Caco-2 (cell line): ENCODE results near the gene METTL16. TPM values are rescaled to one million over a fixed set of nuclear protein-coding genes. Genes with fewer than 3 reads are reported as not detected.

Source experiments
- BruUV-seq: library from RNA; stranded (reverse); fragments of 400-500 nt; replicated peaks from 2 replicates; lab custom pipeline; 2021; lab: Mats Ljungman, UMichigan
- CTCF ChIA-PET: fragments of 300-600 bp; sonication (Branson Sonifier 250); formaldehyde crosslinking; loops from one replicate; lab custom pipeline; 2022; ENCODE audit warnings: antibody characterized with exemption; lab: Charles Lee
- POLR2A ChIA-PET: fragments of 300-600 bp; sonication (Branson Sonifier 250); formaldehyde crosslinking; loops from one replicate; lab custom pipeline; 2022; ENCODE audit warnings: antibody characterized with exemption; lab: Charles Lee
- DNase-seq, 2 experiments: peaks; one replicate each; pipeline versions ENCODE4 v3.0.0 to v3.0.0-alpha.2; 2020 to 2022
- H3K27me3 ChIP-seq: replicated peaks from 2 replicates; pipeline ENCODE4 v1.6.0; 2011; ENCODE audit warnings: low read length; ENCODE audit not compliant: control insufficient read depth, insufficient read depth
- H3K36me3 ChIP-seq: 2 replicates; pipeline ENCODE4 v1.5.1; 2011; ENCODE audit warnings: low read length; ENCODE audit not compliant: control insufficient read depth, insufficient read depth
- H3K4me1 ChIP-seq: fragments of 250-450 bp; sonication (Bioruptor Pico); 2 replicates; pipeline ENCODE4 v1.5.1; 2020; ENCODE audit warnings: mild to moderate bottlenecking
- H3K4me3 ChIP-seq: 2 replicates; pipeline ENCODE4 v1.5.1; 2011; ENCODE audit warnings: low read depth, mild to moderate bottlenecking, control low read depth, low read length
- H3K9me3 ChIP-seq: fragments of 250-450 bp; sonication (Bioruptor Pico); 2 replicates; pipeline ENCODE4 v1.5.1; 2020; ENCODE audit warnings: mild to moderate bottlenecking, moderate library complexity
- H3K27ac Mint-ChIP-seq: one replicate; pipeline ENCODE4 v1.8.0; 2022; ENCODE audit warnings: mixed read lengths; ENCODE audit not compliant: unreplicated experiment
- H3K27me3 Mint-ChIP-seq: one replicate; pipeline ENCODE4 v1.8.0; 2022; ENCODE audit warnings: mixed read lengths; ENCODE audit not compliant: insufficient read depth, unreplicated experiment
- H3K36me3 Mint-ChIP-seq: one replicate; pipeline ENCODE4 v1.8.0; 2022; ENCODE audit warnings: mild to moderate bottlenecking, mixed read lengths; ENCODE audit not compliant: insufficient read depth, unreplicated experiment
- H3K4me1 Mint-ChIP-seq: one replicate; pipeline ENCODE4 v1.8.0; 2022; ENCODE audit warnings: low read depth, mixed read lengths; ENCODE audit not compliant: unreplicated experiment
- H3K4me3 Mint-ChIP-seq: one replicate; pipeline ENCODE4 v1.8.0; 2022; ENCODE audit warnings: mild to moderate bottlenecking, moderate library complexity, mixed read lengths; ENCODE audit not compliant: unreplicated experiment
- H3K9me3 Mint-ChIP-seq: one replicate; pipeline ENCODE4 v1.8.0; 2022; ENCODE audit warnings: mixed read lengths; ENCODE audit not compliant: unreplicated experiment
- intact Hi-C: fragments of 100-400 bp; cut with micrococcal nuclease; formaldehyde crosslinking; loops from one replicate; pipeline ENCODE4 v1.10.0; 2022; ENCODE audit not compliant: unreplicated experiment
- total RNA-seq: library from RNA; stranded (reverse); gene quantifications from 2 replicates; pipeline ENCODE4 v1.2.3, GENCODE V29; 2022
- TF ChIP-seq, protein P1 (sequence below), 2 experiments: fragments of 200-600 bp in 1 of 2; IDR thresholded peaks; 1 replicate in 1 of 2; 2 replicates in 1 of 2; pipeline versions ENCODE4 v1.5.1 to v1.8.0; 2011 to 2022; ENCODE audit warnings: antibody characterized with exemption in 1 of 2, control low read depth in 1 of 2, inconsistent platforms in 1 of 2, low read depth in 1 of 2, low read length in 1 of 2, mild to moderate bottlenecking in 1 of 2, moderate library complexity in 1 of 2; ENCODE audit not compliant: insufficient read depth in 1 of 2, severe bottlenecking in 1 of 2, unreplicated experiment in 1 of 2

Gene METTL16
- total RNA-seq, 1 experiment from 2014 or later = 50.4 TPM

DNA sequence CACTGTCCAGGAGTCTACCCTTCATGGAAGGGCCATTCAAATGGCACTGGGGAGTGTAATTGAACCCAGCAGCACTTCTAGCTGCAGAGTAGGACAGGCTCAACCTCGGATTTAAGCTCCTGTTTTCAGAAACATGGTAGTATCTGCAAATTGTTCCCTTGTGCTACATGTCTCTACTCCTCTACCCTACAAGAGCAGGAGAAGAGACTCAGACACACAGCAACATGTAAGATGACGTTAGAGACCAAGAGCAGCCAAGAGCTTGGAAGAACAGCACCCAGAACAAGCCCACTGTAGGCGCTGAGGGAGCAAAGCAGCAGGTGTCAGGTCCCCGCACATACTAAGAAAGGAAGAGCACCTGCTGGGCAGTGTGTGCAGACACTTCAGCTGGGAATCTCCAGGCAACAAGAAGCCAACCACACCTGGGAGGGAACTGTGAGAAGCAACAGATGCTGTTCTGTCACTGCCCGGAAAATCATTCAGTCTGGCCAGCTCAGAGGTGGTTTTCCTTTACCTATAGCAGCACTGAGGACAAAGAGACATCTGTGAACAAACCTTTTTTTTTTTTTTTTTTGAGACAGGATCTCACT, 75.3 kb downstream of the METTL16 start:
- TF ChIP-seq, protein P1, sequence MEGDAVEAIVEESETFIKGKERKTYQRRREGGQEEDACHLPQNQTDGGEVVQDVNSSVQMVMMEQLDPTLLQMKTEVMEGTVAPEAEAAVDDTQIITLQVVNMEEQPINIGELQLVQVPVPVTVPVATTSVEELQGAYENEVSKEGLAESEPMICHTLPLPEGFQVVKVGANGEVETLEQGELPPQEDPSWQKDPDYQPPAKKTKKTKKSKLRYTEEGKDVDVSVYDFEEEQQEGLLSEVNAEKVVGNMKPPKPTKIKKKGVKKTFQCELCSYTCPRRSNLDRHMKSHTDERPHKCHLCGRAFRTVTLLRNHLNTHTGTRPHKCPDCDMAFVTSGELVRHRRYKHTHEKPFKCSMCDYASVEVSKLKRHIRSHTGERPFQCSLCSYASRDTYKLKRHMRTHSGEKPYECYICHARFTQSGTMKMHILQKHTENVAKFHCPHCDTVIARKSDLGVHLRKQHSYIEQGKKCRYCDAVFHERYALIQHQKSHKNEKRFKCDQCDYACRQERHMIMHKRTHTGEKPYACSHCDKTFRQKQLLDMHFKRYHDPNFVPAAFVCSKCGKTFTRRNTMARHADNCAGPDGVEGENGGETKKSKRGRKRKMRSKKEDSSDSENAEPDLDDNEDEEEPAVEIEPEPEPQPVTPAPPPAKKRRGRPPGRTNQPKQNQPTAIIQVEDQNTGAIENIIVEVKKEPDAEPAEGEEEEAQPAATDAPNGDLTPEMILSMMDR (IDR thresholded peaks at IDR 0.05; ENCODE audit: insufficient read depth in 1 of 2, low read depth in 1 of 2, low read length in 1 of 2, severe bottlenecking in 1 of 2, unreplicated experiment in 1 of 2) = no peak
- no TSS peak for BruUV-seq
- ChIA-PET POLR2A (interaction anchor here (0.5 kb wide), 1 partner anchor 43 kb away, joined by 3 read pairs; no protein-coding TSS in a partner anchor), CTCF (interaction anchor here (0.6 kb wide), 1 partner anchor 652 kb away, joined by 3 read pairs; no protein-coding TSS in a partner anchor)
- no peak for DNase-seq
- Histone ChIP-seq H3K36me3 (peaks cover 7% of the 10 kb centered on the region), H3K4me3 (no peak overlapping the region), H3K9me3 (no peaks in the 10 kb centered on the region), H3K27me3 (no peaks in the 10 kb centered on the region), H3K4me1 (no peaks in the 10 kb centered on the region)
- Mint-ChIP-seq H3K27me3 (no peaks in the 10 kb centered on the region), H3K9me3 (no peaks in the 10 kb centered on the region), H3K27ac (no peak overlapping the region), H3K4me3 (no peak overlapping the region), H3K4me1 (no peaks in the 10 kb centered on the region), H3K36me3 (peaks cover 66% of the 10 kb centered on the region)
- intact Hi-C loops = no loop called here

DNA sequence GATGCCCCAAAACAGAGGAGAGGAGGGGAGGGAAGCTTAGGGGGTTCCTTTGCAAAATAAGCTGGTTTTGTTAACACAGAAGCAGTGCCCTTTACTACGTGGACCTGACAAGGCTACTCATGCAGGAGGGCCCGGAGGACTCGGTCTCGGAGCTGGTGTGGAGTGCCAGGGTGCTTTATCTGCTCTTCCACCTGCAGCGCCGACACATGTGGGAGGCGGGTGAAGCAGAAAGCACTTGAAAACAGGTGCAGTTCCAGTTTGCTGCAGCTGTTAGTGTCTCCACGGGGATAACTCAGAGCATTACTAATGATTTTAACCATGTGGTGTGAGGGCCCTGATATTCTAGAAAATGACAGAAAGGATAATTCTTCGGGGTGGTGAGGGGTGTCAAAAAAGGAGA, 75.8 kb downstream of the METTL16 start:
- TF ChIP-seq, protein P1 (IDR thresholded peaks at IDR 0.05; ENCODE audit: insufficient read depth in 1 of 2, low read depth in 1 of 2, low read length in 1 of 2, severe bottlenecking in 1 of 2, unreplicated experiment in 1 of 2) = no peak
- POLR2A ChIA-PET = interaction anchor here (0.5 to 0.6 kb wide), 2 partner anchors 43 to 149 kb away, joined by 3 read pairs; no protein-coding TSS in a partner anchor
- Histone ChIP-seq H3K4me1 (no peaks in the 10 kb centered on the region), H3K27me3 (no peaks in the 10 kb centered on the region), H3K9me3 (no peaks in the 10 kb centered on the region), H3K4me3 (no peak overlapping the region), H3K36me3 (peaks cover 5% of the 10 kb centered on the region)
- peaks cover 60% of the 10 kb centered on the region for H3K36me3 Mint-ChIP-seq
- H3K27me3 Mint-ChIP-seq = no peaks in the 10 kb centered on the region
- no peak for DNase-seq
- CTCF ChIA-PET = interaction anchor here (0.6 kb wide), 1 partner anchor 653 kb away, joined by 3 read pairs; no protein-coding TSS in a partner anchor
- no peak overlapping the region for H3K4me3 Mint-ChIP-seq
- no peaks in the 10 kb centered on the region for H3K9me3 Mint-ChIP-seq
- no peaks in the 10 kb centered on the region for H3K4me1 Mint-ChIP-seq
- intact Hi-C loops = no loop called here
- no peak overlapping the region for H3K27ac Mint-ChIP-seq
- no TSS peak for BruUV-seq

DNA sequence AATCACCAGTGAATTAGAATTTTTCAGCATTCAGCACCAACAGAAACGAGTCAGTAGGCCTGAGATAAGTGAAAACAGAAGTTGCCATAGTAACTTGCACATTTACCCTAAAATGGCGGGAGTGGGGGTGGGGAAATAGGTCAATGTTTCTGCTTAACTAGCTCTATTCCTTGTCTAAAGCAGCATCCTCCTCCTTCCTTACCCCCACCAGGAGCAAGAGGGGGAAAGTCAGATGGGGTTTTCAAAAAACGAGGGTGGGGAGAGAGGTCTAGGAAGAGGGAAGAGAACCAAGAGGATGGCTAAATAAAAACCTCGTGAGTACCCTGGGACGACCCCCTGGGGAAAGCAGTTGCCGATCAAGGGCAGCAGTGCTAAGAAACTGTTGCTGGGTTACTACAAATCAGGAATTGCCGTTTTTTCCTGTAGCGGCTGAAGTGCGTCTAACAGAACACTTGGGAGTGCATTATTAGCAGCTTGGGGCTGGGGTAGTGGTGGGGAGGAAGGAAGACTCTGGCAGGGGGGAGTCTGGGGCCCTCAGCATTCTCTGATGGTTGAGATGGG, 76.4 kb downstream of the METTL16 start:
- Mint-ChIP-seq H3K9me3 (no peaks in the 10 kb centered on the region), H3K27me3 (no peaks in the 10 kb centered on the region), H3K4me3 (no peak overlapping the region), H3K4me1 (no peaks in the 10 kb centered on the region), H3K27ac (no peak overlapping the region), H3K36me3 (peaks cover 56% of the 10 kb centered on the region)
- Histone ChIP-seq H3K4me1 (no peaks in the 10 kb centered on the region), H3K9me3 (no peaks in the 10 kb centered on the region), H3K36me3 (peaks cover 5% of the 10 kb centered on the region), H3K27me3 (no peaks in the 10 kb centered on the region), H3K4me3 (no peak overlapping the region)
- ChIA-PET CTCF (no interaction called here), POLR2A (interaction anchor here (0.6 kb wide), 1 partner anchor 150 kb away, joined by 3 read pairs; no protein-coding TSS in a partner anchor)
- BruUV-seq = no TSS peak
- TF ChIP-seq, protein P1 (IDR thresholded peaks at IDR 0.05; ENCODE audit: insufficient read depth in 1 of 2, low read depth in 1 of 2, low read length in 1 of 2, severe bottlenecking in 1 of 2, unreplicated experiment in 1 of 2) = no peak
- intact Hi-C loops = no loop called here
- DNase-seq = no peak
